Parathyroid adenoma (tissue), 2 donors: ENCODE data around the gene CPE.

Experiments used
- H2AFZ ChIP-seq: fragments of 300-600 bp; sonication (generic); one replicate; pipeline ENCODE4 v1.7.0; 2017; ENCODE audit warnings: antibody characterized with exemption, mild to moderate bottlenecking
- H3K27ac ChIP-seq: fragments of 300-600 bp; sonication (generic); one replicate; pipeline ENCODE4 v1.7.0; 2017
- H3K27me3 ChIP-seq: fragments of 300-600 bp; sonication (generic); one replicate; pipeline ENCODE4 v1.7.0; 2017; ENCODE audit warnings: low read length; ENCODE audit not compliant: control insufficient read depth, insufficient read depth
- H3K36me3 ChIP-seq: fragments of 300-600 bp; sonication (generic); one replicate; pipeline ENCODE4 v1.7.0; 2017; ENCODE audit warnings: low read length; ENCODE audit not compliant: control insufficient read depth, insufficient read depth
- H3K4me1 ChIP-seq: fragments of 300-600 bp; sonication (generic); one replicate; pipeline ENCODE4 v1.7.0; 2017; ENCODE audit warnings: control low read depth
- H3K4me2 ChIP-seq: fragments of 300-600 bp; sonication (generic); one replicate; pipeline ENCODE4 v1.7.0; 2017; ENCODE audit warnings: low read length
- H3K4me3 ChIP-seq: fragments of 300-600 bp; sonication (generic); one replicate; pipeline ENCODE4 v1.7.0; 2017; ENCODE audit warnings: low read depth, low read length
- H3K79me2 ChIP-seq: fragments of 300-600 bp; sonication (generic); one replicate; pipeline ENCODE4 v1.7.0; 2017; ENCODE audit warnings: control low read depth
- H3K9ac ChIP-seq: fragments of 300-600 bp; sonication (generic); one replicate; pipeline ENCODE4 v1.7.0; 2017; ENCODE audit warnings: mild to moderate bottlenecking
- H3K9me3 ChIP-seq: fragments of 300-600 bp; sonication (generic); one replicate; pipeline ENCODE4 v1.7.0; 2017; ENCODE audit warnings: low read length; ENCODE audit not compliant: control insufficient read depth
- TF ChIP-seq, protein P1 (sequence below): fragments of 300-600 bp; sonication (generic); IDR thresholded peaks from one replicate; pipeline ENCODE4 v1.7.0; 2017; ENCODE audit warnings: antibody characterized with exemption, mild to moderate bottlenecking
- donor health status: primary hyperparathyroidism.

Gene CPE

DNA sequence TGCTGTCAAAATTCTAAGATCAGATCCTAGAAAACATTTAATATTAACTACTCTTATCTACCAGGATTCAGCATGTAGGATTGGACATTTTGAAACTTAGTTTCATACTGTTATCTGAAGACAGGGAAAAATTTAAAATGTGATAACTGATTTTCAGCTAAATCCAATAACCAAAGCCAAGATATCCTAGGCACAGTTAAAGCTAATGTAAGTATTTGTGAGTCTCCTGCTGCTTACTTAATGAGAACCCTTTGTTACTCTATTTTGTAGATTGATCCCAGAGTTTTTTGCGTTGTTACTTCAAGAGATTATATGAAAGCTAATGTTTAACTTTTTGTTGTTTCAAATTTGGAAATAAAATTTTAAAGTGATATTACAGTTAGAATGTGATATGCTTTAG is 2.0 kb downstream of the CPE start:
- Histone ChIP-seq H3K27ac (no peak overlapping the region), H3K4me1 (peaks cover 3% of the 10 kb centered on the region), H2AFZ (no peak overlapping the region), H3K27me3 (no peaks in the 10 kb centered on the region), H3K9me3 (no peaks in the 10 kb centered on the region), H3K4me2 (no peak overlapping the region), H3K4me3 (no peak overlapping the region), H3K36me3 (no peaks in the 10 kb centered on the region), H3K9ac (no peak overlapping the region), H3K79me2 (no peaks in the 10 kb centered on the region)
- TF ChIP-seq, protein P1, sequence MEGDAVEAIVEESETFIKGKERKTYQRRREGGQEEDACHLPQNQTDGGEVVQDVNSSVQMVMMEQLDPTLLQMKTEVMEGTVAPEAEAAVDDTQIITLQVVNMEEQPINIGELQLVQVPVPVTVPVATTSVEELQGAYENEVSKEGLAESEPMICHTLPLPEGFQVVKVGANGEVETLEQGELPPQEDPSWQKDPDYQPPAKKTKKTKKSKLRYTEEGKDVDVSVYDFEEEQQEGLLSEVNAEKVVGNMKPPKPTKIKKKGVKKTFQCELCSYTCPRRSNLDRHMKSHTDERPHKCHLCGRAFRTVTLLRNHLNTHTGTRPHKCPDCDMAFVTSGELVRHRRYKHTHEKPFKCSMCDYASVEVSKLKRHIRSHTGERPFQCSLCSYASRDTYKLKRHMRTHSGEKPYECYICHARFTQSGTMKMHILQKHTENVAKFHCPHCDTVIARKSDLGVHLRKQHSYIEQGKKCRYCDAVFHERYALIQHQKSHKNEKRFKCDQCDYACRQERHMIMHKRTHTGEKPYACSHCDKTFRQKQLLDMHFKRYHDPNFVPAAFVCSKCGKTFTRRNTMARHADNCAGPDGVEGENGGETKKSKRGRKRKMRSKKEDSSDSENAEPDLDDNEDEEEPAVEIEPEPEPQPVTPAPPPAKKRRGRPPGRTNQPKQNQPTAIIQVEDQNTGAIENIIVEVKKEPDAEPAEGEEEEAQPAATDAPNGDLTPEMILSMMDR: no peak

- Histone ChIP-seq H3K9me3 (no peaks in the 10 kb centered on the region), H3K27ac (no peak overlapping the region), H3K4me1 (peaks cover 3% of the 10 kb centered on the region), H3K36me3 (no peaks in the 10 kb centered on the region), H2AFZ (no peak overlapping the region), H3K79me2 (no peaks in the 10 kb centered on the region), H3K9ac (no peak overlapping the region), H3K4me2 (no peak overlapping the region), H3K4me3 (no peak overlapping the region), H3K27me3 (no peaks in the 10 kb centered on the region)
- TF ChIP-seq, protein P1: no peak
These were observed 3.1 kb downstream of the CPE start for GRCh38 chr4:165381821-165382373.

GRCh38 chr4:165382640-165383039 is 3.8 kb downstream of the CPE start:
- TF ChIP-seq, protein P1: no peak
- H3K4me1 ChIP-seq: peaks cover 3% of the 10 kb centered on the region
- H3K9me3 ChIP-seq: no peaks in the 10 kb centered on the region
- no peak overlapping the region for H3K4me2 ChIP-seq
- H3K27ac ChIP-seq: no peak overlapping the region
- H3K27me3 ChIP-seq: no peaks in the 10 kb centered on the region
- no peak overlapping the region for H2AFZ ChIP-seq
- H3K9ac ChIP-seq: no peak overlapping the region
- no peaks in the 10 kb centered on the region for H3K79me2 ChIP-seq
- no peak overlapping the region for H3K4me3 ChIP-seq
- no peaks in the 10 kb centered on the region for H3K36me3 ChIP-seq

DNA sequence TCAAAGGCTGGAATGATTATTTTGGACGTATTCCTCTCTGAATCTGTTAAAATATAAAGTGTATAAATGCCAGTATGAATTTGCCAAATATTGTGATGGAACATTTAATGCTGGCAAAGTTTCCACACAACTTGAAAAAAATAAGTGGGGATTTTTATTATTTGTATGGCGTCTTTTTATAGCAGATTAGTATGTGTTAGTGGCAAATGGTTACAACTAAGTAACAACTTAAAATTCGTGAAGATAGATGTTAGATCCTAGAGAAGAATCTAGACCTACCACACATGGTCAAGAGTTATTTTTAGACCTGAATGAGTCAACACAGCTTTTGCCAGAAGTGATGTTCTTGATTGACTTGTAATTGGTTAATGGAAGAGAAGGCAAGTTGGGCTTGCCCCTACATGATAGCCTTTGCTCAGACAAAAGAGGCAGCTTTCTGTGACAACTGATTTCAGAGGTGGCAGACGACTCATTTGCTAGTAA is 4.8 kb downstream of the CPE start:
- TF ChIP-seq, protein P1: no peak
- Histone ChIP-seq H3K4me3 (no peak overlapping the region), H3K36me3 (no peaks in the 10 kb centered on the region), H3K4me1 (peaks cover 3% of the 10 kb centered on the region), H3K27me3 (no peaks in the 10 kb centered on the region), H3K4me2 (no peak overlapping the region), H2AFZ (no peak overlapping the region), H3K9ac (no peak overlapping the region), H3K9me3 (no peaks in the 10 kb centered on the region), H3K79me2 (no peaks in the 10 kb centered on the region), H3K27ac (no peak overlapping the region)

- Histone ChIP-seq H3K36me3 (no peaks in the 10 kb centered on the region), H3K4me1 (peaks cover 3% of the 10 kb centered on the region), H3K9ac (no peak overlapping the region), H3K27ac (no peak overlapping the region), H3K9me3 (no peaks in the 10 kb centered on the region), H3K79me2 (no peaks in the 10 kb centered on the region), H3K4me2 (no peak overlapping the region), H3K27me3 (no peaks in the 10 kb centered on the region), H2AFZ (no peak overlapping the region), H3K4me3 (no peak overlapping the region)
- TF ChIP-seq, protein P1: no peak
These were observed 5.4 kb downstream of the CPE start for GRCh38 chr4:165384186-165384585.
